Measurements from ENCODE around the gene BRMS1L. TPM values are rescaled to one million over a fixed set of nuclear protein-coding genes. Genes with fewer than 3 reads are reported as not detected.

Gene BRMS1L
- total RNA-seq, 2 experiments from 2014 or later: 4.3 to 5.5 TPM

- Mint-ChIP-seq H3K36me3 (ENCODE audit: low read depth) (no peaks in the 10 kb centered on the region), H3K27ac (no peak overlapping the region), H3K9me3 (no peaks in the 10 kb centered on the region), H3K4me3 (no peak overlapping the region), H3K4me1 (ENCODE audit: low read depth) (no peaks in the 10 kb centered on the region), H3K27me3 (no peaks in the 10 kb centered on the region)
- DNase-seq (no peak), ATAC-seq (no peak)
- no peak for TF ChIP-seq CTCF (IDR thresholded peaks at IDR 0.05)
- ChIA-PET CTCF (interaction anchor here (0.6 to 0.8 kb wide), 2 partner anchors 14 to 26 kb away, joined by 3 read pairs; no protein-coding TSS in a partner anchor), POLR2A (no interaction called here)
- intact Hi-C loops (cut with micrococcal nuclease): no loop called here
Measured at GRCh38 chr14:35910191-35910590, 84.1 kb downstream of the BRMS1L start.

GRCh38 chr14:35911097-35911496 is 85.0 kb downstream of the BRMS1L start:
- Mint-ChIP-seq H3K4me1 (ENCODE audit: low read depth) (no peaks in the 10 kb centered on the region), H3K27me3 (no peaks in the 10 kb centered on the region), H3K9me3 (no peaks in the 10 kb centered on the region), H3K27ac (no peak overlapping the region), H3K4me3 (no peak overlapping the region), H3K36me3 (ENCODE audit: low read depth) (no peaks in the 10 kb centered on the region)
- TF ChIP-seq CTCF (IDR thresholded peaks at IDR 0.05): no peak
- POLR2A ChIA-PET: interaction anchor here (0.6 kb wide), 1 partner anchor 14 kb away, joined by 3 read pairs; no protein-coding TSS in a partner anchor
- DNase-seq (no peak), ATAC-seq (no peak)
- CTCF ChIA-PET: no interaction called here
- intact Hi-C loops (cut with micrococcal nuclease): no loop called here

- Mint-ChIP-seq H3K4me1 (ENCODE audit: low read depth) (no peaks in the 10 kb centered on the region), H3K27me3 (no peaks in the 10 kb centered on the region), H3K36me3 (ENCODE audit: low read depth) (peaks cover 4% of the 10 kb centered on the region), H3K9me3 (peaks cover 3% of the 10 kb centered on the region), H3K4me3 (no peak overlapping the region), H3K27ac (no peak overlapping the region)
- TF ChIP-seq CTCF (IDR thresholded peaks at IDR 0.05): no peak
- POLR2A ChIA-PET: no interaction called here
- DNase-seq (no peak), ATAC-seq (no peak)
- intact Hi-C loops (cut with micrococcal nuclease): no loop called here
- CTCF ChIA-PET: no interaction called here
Measured at GRCh38 chr14:35915185-35915584, 89.0 kb downstream of the BRMS1L start.

- CTCF ChIA-PET: no interaction called here
- intact Hi-C loops (cut with micrococcal nuclease): no loop called here
- Mint-ChIP-seq H3K4me1 (ENCODE audit: low read depth) (no peaks in the 10 kb centered on the region), H3K4me3 (no peak overlapping the region), H3K36me3 (ENCODE audit: low read depth) (peaks cover 4% of the 10 kb centered on the region), H3K27ac (no peak overlapping the region), H3K9me3 (peaks cover 3% of the 10 kb centered on the region), H3K27me3 (no peaks in the 10 kb centered on the region)
- POLR2A ChIA-PET: no interaction called here
- no peak for ATAC-seq
- no peak for DNase-seq
- TF ChIP-seq CTCF (IDR thresholded peaks at IDR 0.05): no peak
Measured at GRCh38 chr14:35915775-35916174, 89.6 kb downstream of the BRMS1L start.

Other genes with a start within 250 kb of the BRMS1L start
- gene RALGAPA1, start 17.0 kb upstream of the BRMS1L start, total RNA-seq: 10 to 100 TPM; 23.7 to 26.5 TPM

All from activated CD8-positive, alpha-beta T cell treated with anti-CD3 and anti-CD28 coated beads for 36 hours (primary cell).